GM19240 (cell line): ENCODE data around the gene UBL7.

Experiments used
- DNase-seq: peaks from one replicate; pipeline ENCODE4 v3.0.0; 2011; ENCODE audit warnings: low spot score; ENCODE audit not compliant: insufficient read length

The UBL7 gene

DNA sequence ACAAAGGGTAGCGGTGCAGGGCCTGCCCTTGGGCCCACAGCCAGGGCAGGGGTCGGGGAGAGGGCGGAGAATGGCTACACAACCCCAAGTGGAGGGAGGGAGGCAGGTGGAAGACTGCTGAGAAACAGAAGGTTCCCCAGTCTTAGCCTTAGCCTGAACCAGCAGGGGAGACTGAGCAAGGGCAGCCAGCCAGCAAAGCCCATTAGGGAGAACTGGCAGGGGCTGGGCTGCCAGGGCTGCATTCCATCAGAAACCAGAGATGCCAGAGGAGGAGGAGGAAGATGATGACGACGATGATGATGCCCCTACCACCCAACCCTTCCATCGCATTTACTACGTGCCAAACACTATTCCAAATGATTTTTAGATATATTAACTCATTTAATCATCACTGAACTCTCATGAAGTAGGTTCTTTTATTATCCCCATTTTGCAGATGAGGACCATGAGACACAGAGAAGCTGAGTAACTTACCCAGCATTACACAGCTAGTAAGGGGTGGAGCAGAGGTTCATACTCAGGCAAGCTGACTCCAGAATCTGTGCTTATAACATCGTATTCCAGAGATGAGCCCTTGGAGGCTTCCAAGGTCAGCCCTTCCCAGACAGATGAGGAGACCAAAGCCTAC lies 35.9 kb downstream of the UBL7 start:
- no peak for DNase-seq

DNA sequence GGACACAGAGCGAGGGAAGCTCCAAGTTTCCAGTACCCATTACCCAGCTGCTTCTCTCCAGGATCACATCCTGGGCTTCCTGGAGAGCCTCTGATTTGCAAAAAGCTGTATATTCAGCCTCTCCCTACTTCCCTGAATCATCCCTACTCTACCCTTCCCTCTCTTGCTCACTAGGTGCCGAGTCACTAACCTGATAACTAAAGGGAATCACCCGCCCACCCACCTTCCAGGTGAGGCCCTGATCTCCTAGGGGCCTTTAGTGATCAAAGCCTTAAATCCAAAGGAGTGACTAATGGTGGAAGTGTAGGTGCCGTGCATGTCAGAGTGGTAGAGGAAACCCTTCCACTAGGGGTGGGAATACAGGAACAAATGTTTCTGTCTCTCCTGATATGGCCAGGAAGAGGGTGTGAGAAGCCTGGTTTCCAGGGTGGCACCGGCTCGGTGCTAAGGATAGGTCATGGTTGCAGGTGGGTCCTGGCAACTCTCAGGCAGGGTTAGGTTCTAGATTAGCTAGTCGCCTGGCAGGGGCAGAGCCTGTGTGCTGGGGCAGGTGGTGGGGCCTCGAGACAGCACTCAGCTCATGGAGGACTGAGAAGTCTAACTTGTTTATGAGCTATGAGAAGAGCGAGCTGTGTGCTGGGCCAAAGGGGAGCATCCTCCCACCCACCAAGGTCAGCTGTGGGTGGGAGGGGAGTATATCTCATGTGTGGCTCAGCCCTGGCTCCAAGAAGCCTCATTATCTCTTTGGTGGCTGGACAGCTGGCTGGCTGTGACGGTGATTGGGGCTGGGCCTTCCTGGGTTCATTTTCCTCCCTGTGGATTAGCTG lies 37.3 kb downstream of the UBL7 start:
- no peak for DNase-seq

DNA sequence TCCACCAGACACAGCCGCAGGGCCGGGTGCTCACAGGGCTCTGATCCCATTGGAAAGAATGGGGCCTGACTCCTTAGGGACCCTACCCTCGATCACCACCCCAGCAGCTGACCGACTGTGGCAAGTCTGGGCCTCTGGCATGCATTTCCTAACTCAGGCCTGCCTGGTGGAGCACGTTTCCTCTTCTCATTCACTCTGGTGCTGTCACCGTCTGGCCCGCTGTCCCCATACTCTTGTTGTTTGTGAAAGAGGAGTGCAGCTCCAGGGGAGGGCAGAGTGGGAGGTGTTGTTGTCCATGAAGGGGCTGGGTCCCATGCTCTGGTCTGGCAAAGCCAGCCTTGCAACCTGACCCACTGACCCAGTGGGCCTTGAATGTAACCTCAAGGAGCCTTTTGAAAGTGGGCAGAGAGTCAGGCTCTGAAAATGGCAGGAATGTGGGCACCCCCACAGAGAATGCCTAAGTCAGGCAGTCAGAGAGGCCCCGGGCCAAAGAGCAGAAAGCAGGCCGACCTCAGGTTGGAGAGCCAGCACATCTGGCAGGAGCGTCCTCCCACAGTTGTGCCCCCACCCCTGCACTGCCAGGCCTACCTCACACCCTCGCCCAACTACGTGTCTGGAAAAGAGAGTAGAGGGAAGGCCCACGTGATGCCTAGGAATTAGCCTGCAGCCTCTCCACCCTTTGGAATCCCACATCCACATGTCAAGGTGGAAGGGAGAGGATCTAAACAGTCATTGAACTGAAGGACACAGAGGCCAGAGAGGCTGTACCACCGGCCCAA lies 38.1 kb downstream of the UBL7 start:
- DNase-seq: no peak

DNA sequence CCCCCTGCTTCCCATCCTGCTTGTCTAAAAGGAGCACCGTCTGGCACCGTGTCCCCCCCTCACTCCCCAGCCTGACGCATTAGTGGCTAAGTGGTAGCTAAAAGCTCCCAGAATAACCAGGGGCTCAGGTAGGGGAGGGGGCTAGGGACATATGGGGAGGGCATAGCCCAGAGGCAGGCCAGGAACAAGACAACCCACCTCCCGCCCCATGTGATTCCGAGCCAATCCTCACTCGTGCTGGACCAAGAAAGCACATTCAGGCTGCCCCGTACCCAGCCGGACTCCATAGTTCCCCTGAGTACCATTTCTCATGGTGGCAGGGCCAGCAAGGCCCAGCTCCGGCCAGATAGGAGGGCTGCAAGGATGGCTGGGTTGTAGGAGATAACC lies 38.7 kb downstream of the UBL7 start:
- no peak for DNase-seq

DNA sequence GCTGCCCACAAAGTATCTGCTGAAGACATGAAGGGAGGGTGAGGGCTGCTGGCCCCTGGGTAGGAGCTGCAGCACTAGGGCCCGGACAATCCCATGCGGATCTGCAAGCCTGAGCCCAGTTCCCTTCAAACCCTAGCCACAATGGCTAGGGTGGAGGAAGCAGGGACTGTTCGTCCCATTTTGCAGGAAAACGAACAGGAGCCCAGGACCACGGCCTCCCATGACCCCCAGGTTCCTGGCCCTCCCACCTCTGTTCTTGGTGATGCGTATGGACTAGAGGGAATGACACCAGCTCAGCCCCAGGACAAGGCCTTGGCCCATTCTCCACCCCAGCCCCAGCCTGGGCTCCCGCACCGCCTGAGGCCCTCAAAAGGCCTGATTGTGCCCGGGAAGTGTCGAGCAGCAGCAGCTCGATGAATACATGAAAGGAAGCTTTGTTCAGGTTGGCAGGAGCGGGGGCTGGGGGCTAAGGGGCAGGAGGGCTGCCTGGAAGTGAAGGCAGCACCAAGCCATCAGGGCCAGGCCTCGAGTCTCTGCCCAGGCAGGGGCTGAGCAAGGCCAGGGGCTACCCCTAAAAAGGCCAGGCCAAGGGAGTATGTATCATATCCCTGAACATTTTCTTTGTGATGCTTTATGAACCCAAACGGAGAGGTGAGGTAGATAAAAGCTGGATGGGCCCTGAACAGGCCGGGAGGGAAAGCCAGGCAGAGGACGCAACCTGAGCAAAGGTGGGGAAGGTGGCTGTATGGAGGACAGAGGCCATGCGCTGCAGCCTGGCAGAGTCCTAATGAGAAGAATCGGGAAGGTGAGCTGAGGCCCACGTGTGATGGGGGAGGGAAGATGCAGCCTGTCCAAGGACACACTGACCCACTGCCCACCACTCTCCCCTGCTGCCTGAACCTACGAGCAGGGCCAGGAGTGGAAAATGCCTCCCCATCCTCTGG lies 39.4 kb downstream of the UBL7 start:
- no peak for DNase-seq

DNA sequence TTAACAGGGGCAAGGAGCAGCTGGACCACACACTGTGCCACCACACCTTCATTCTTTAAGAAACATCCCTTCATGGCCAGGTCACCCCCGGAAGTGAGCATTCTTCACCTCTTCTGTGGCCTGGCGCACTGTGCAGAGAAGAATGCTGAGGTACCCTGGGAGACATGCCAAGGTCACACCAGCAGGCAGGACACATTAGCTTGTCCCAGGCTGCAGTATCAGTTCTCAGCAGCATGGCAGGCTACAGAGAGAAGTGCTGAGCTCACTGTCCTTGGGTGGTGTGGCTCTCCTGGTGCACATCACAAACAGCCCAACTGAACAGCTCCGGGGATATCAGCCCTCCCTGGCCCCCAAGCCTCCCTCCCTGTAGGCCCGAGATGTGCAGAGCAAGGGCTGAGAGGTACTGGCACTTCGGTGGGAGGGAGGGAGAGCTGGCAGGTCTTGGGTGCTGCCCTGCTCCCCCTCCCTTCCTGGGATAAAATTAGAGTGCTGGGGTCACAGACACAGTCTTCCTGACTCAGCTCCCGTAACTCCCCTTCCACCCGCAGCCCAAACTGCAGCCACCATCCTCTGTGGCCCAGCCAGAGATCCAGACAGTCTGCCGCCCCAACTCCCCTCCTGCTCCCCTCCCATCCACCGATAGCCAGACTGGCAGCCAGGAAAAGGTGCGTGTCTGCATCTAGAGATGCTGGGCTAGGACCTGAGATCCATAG lies 40.6 kb downstream of the UBL7 start:
- no peak for DNase-seq

DNA sequence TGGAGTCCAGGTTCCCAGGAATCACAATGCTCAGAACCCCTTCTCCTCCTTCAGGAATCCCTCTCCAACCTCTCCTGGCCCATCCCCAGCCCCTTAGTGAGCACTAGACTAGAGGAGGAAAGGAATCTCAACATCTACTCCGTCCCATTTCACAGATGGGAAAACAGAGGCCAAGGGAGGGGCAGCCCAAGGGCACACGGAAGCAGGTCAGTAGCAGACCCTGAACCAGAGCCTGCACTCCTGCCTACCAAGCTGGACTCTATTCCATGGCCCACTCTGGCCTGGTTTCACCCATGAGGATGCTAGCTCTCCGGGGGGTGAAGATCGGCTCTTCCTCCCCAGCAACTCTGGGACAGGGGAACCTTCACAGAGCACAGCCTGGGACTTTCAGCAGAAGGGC lies 41.5 kb downstream of the UBL7 start:
- no peak for DNase-seq

DNA sequence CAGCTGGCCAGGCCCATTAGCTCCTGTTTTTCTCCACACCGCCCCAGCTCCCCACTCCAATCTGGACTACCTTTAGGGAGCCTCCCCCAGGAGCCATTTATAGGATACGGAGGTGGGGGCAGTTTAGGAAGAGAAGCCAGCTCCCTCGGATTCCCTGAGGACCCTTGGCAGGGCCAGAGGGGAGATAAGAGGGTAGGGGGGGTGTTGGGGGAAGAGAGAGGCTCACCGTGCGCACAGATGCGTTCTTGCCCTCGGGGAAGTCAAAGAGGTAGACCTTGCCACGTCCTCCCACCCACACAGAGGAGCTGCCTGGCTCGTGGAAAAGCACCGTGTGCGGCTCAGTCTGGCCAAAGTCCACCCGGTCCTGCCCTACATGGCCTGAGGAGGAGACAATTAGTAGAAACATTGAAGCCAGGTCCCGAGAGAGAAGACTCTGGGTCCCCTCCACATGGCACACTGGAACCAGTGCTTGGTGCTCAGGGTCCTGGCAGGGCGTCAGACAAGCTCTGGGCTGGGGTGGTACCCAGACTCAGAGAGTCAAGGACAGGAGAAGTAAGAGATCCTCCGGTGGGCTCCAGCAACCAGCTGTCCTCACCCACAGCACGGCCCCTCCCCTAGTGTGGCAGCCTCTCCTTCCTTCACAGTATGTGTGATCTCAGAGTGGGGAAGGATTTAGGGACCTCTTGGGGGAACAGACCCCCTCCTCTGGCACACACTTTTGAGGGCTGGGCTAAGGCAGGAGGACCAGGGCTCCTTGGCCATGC lies 42.2 kb downstream of the UBL7 start:
- no peak for DNase-seq

DNA sequence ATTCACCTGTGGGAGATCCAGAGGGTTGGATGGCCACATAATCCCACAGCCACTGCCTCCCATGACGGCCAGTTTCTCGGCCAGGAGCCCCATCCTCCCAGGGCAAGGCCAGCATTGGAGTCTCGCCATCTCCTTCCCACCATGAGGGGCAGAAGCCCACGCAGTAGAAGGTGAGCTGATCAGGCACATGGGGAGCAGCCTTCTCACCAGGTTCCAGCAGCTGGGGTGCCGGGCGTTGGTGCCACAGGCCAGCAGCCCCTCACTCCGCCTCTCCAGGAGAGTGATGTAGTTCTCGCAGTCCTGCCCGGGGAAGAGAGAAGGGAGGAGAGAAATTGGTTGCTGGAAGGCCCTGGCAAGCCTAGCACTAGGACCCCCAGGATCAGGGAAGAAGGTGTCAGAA lies 43.3 kb downstream of the UBL7 start:
- DNase-seq: no peak

DNA sequence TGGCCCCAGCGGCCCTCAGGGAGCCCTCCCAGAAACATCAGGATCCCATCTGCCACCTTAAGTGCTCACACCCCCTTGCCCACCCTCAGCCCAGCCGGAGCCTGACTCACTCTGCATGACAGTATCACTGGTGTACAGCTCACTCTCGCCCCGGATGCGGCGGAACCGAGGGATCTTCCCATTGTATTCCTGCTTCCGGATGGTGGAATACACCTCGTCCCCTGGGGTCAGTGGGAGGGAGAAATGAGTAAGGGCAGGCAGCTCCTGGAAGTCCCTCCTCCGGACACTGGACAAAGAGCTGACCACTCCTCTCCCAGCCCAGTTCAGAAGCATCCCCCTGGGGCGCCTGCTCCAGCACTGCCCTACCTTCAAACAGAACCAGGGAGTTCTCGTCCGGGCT lies 43.7 kb downstream of the UBL7 start:
- DNase-seq: no peak

DNA sequence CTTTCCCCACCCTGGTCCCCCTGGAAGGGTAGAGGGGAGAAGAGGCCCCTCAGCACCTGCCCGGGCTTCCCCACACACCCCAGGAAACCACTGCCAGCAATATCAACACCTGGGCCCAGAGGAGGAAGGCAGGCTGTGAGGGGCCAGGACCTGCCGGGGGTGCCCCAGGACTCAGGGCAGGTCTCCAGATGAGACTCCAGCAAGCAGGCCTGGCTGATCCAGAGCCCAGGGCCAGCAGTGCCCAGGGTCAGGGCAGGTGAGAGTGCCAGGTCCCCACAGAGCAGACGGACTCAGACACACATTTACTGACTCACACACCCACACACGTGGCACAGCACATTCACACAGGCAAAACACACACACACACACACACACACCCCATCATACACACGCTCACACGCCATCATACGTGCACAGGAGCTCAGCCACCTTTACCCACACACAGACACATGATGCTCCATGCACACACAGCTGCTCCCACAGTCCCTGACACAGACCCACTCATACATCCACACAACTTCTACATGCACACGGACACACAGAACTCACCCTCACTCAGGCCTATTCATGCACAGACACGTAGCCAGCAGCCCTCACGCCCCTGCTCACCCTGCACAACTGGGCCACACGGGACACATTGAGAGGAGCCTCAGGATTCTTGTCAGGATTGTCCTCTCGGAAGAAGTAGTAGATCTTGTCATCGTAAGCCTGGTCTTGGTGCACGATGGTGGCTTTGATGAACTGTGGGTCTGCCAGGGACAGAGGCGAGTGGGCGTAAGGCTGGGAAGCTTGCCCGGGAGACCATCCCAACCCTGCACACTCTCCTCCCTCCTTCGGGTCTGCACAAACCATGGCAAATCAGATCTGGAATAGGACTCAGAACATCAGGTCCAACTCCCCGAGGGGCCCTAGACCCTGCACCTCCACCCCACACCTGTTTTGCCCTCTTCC lies 44.7 kb downstream of the UBL7 start:
- no peak for DNase-seq

DNA sequence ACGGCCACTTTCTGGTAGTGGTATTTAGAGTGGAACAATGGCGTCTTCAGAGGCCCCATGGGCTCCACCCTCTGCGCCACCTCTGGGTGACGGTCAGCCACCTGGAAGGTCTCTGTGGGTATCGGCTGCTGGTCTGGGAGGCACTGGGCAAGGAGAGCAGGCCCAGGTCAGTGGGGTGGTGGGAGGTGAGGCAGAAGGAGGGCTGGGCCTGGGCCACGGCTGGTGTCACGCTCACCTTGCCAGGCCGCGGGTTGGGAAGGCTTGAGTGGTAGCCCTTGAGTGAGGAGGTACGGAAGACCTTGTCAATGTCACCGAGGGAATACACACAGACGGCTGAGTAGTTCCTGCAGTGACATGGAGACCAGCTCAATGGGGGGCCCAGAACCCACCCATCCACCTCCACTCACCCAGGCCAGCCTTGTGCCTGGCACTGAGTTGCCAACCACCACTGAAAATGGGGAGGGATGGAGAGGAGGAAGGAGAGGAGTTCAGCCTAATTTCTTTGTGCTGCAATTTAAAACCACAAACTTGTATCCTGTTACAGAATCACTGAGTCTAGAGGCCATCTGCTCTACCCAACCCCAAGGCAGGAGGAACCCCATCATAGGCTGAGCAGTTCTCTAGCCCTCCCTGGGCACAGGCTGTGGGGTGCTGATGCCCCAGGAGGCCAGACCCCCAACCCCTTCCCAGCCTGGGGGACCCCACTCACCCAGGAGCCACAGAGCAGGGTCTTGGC lies 46.2 kb downstream of the UBL7 start:
- no peak for DNase-seq

DNA sequence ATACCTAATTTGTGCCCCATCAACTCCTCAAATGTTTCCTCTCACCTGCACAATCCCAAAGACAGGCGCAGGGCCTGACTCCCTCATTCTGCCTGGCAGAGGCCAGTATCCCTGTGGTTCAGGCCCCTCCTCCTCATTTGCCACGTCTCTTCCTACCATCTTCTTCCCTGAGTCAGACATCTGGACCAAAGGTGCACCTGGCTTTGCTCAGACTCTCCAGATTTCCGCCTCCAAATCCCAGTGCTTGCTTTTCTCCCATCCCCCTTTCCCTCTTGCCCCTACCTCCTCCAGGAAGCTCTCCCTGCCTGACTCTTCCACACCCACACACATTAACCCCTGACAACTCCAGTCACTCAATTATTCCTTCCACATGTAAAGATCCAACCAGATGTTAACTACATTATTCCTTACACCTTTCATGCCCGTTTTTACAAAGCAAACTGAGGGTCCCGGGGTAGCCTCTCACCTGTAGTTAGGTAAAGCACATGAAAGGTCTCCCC lies 46.8 kb downstream of the UBL7 start:
- no peak for DNase-seq

DNA sequence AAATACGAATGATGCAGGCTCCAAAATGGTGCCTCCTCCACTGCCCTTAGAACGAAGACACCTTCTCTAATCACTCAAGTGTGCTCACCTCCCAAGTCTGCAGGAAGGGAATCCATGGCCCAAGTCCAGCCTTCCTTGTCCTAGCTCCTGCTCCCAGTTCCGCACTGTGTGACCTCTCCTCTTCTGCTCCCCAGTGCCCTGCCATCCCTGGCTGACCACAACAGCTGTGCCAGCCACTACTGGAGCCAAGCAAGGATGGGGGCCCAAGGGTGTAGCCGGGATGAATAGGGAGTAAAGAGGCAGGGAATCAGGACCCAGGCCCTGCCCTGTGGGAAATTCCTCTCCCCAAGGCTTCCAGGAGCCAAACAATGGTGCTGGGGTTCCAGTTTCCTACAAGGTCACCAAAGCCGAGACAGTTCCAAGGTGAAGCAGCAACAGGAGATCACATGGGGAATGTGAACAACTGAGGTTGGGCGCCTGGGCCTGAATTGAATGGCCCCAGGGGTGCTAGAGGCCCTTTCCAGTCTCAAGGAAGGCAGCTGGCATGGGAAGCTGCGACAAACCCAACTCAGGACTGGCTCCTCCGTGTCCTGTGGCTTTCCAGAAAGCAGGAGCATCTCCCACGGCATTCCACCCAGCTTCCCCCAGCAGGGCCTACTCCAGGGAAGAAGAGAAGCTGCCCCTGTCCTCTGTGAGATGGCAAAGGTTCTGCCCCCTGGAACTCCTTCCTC lies 47.4 kb downstream of the UBL7 start:
- DNase-seq: no peak

DNA sequence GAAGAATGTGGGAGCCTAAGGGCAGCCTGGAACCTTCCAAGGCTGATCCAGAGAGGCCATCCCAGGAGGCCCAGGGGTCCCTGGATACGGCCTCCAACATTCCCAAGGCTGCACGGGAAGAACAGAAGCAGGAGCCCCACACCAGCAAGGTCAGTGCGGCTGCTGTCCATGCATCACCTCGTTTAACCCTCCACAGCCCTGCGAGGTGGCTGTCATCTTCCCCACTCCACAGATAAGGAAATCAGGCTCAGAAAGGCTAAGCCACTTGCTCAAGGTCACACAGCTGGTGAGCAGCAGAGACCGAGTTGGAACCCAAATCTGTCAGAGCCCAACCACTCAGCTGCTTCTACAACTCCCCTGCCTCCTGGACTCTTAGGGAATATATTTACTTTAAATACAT lies 48.8 kb downstream of the UBL7 start:
- DNase-seq: no peak

DNA sequence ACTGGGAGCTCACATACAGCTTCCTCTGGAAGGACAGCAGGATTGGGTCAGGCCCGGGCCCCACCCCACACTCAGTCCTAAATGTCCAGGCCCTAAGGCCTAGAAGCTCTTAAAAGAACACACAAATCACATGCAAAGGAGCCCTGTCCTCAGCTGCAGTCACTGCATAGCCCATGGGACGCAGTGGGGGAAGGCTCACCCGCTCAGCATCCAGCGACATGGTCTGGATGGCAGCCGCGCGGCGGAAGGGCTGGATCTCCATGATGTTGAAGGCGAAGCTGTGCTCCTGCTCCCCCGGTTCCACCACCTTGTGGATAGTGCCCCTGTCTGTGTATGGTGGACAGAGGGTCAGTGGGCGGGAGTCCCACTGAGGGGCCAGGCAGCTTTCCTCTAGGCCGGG lies 49.3 kb downstream of the UBL7 start:
- no peak for DNase-seq

DNA sequence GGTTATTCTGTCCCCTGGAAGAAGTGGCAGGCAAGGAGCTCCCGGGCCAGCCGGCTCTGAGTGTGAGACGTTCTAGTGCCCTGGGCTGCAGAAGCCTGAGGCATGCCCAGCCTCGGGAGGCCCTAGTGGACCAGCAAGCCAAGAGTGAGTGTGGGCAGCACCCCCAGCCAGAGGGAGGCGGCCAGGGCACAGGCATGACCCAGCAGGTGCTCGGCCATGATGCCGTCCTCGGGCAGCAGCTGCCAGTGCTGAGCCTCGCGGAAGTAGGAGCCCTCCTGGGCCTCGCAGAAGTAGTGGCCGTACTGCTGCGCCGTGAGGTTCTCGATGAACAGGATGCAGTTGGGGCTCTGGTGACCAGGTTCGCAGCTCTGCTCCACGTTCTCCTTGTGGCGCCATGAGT lies 50.5 kb downstream of the UBL7 start:
- no peak for DNase-seq
